ENCODE measurements around the gene PRPF4.

DNA sequence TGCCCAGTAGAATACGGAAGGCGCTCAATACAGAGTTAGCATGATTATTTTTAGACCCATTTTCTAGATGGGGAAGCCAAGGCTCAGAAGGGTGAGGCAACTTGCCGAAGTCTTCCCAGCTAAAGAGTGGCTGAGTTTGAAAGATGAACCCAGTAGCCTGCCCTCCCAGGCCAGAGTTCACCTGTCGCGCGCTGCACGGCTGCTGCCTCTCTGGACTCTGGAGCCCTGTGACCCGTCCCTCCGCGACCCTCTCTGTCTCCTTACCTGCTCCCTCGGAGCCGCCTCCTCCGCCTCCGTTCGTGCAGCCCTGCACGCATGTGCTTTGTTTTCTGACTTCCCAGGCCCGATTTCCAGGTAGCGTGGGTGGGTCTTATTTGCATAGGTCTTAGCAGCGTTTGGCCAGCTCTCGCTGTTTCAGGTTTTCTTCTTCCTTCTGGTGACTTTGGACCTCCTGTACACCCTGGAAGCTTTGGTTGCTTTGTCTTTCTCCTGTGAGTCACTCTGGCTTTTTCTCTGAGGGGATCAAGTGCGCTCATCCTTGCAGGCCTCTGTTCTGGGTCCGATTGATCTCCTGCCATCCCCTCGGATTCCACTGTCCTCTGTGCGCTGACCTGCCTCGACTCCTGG, 27.4 kb downstream of the PRPF4 start, which contains the start of gene RNF183:
- TF ChIP-seq TAF1 (IDR thresholded peaks at IDR 0.05; ENCODE audit: borderline replicate concordance, insufficient read depth, low read length) (no peak), SIN3A (IDR thresholded peaks at IDR 0.05; ENCODE audit: borderline replicate concordance, insufficient read depth, low read length) (no peak), POLR2AphosphoS5 (IDR thresholded peaks at IDR 0.05; ENCODE audit: low read depth, low read length) (no peak), FOXP2 (optimal IDR thresholded peaks at IDR 0.05; ENCODE audit: borderline replicate concordance, extremely low read depth, extremely low read length, insufficient read depth) (no peak)
- TF ChIP-seq, protein P1, sequence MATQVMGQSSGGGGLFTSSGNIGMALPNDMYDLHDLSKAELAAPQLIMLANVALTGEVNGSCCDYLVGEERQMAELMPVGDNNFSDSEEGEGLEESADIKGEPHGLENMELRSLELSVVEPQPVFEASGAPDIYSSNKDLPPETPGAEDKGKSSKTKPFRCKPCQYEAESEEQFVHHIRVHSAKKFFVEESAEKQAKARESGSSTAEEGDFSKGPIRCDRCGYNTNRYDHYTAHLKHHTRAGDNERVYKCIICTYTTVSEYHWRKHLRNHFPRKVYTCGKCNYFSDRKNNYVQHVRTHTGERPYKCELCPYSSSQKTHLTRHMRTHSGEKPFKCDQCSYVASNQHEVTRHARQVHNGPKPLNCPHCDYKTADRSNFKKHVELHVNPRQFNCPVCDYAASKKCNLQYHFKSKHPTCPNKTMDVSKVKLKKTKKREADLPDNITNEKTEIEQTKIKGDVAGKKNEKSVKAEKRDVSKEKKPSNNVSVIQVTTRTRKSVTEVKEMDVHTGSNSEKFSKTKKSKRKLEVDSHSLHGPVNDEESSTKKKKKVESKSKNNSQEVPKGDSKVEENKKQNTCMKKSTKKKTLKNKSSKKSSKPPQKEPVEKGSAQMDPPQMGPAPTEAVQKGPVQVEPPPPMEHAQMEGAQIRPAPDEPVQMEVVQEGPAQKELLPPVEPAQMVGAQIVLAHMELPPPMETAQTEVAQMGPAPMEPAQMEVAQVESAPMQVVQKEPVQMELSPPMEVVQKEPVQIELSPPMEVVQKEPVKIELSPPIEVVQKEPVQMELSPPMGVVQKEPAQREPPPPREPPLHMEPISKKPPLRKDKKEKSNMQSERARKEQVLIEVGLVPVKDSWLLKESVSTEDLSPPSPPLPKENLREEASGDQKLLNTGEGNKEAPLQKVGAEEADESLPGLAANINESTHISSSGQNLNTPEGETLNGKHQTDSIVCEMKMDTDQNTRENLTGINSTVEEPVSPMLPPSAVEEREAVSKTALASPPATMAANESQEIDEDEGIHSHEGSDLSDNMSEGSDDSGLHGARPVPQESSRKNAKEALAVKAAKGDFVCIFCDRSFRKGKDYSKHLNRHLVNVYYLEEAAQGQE (IDR thresholded peaks at IDR 0.05; ENCODE audit: insufficient read depth in 1 of 2, low read depth in 2 of 2, low read length in 2 of 2): no peak
